Ectodermal cell (in vitro differentiated cells): Measurements from ENCODE around the gene RHCG.

Source experiments
- H3K27ac ChIP-seq: 2 replicates; pipeline ENCODE4 v1.7.0; 2013; ENCODE audit warnings: mild to moderate bottlenecking, low read depth, low read length; ENCODE audit not compliant: insufficient read depth, poor library complexity, severe bottlenecking
- H3K27me3 ChIP-seq: 2 replicates; pipeline ENCODE4 v1.7.0; 2013; ENCODE audit warnings: mild to moderate bottlenecking, low read length; ENCODE audit not compliant: insufficient read depth, control insufficient read depth, poor library complexity, severe bottlenecking
- H3K36me3 ChIP-seq: one replicate; pipeline ENCODE4 v1.7.0; 2013; ENCODE audit warnings: low read length; ENCODE audit not compliant: control insufficient read depth, insufficient read depth
- H3K4me1 ChIP-seq: one replicate; pipeline ENCODE4 v1.7.0; 2013; ENCODE audit warnings: low read length; ENCODE audit not compliant: control insufficient read depth, insufficient read depth
- H3K4me3 ChIP-seq: 2 replicates; pipeline ENCODE4 v1.7.0; 2013; ENCODE audit warnings: low read depth, low read length, control low read depth; ENCODE audit not compliant: insufficient read depth
- H3K9me3 ChIP-seq: 2 replicates; pipeline ENCODE4 v1.7.0; 2013; ENCODE audit warnings: mild to moderate bottlenecking, low read length, moderate library complexity; ENCODE audit not compliant: control insufficient read depth
- WGBS, 2 experiments: methylation state at CpG; one replicate each; pipeline ENCODE4 v1.1.7; 2013; ENCODE audit warnings: missing lambda C conversion rate in 2 of 2; 5-methylcytosine and 5-hydroxymethylcytosine counted together

RHCG gene

DNA sequence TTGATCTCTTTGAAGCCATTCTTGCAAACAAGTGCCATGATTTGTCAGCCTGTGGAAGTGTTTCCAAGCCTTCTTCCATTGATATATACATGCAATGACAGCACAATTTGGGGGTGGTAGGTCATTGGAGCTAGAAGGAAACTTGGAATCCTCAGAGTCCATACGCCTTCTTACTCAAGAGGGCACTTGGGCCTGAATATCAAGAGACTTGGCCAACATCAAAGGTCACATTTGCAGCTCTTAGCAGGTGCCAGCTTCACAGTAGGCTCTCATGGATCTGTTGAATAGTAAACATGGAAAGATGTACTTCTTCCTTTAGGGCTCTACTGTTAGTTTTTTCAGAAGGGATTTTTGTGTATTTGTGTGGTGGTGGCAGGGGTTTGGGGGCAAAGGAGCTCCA lies 50.9 kb downstream of the RHCG start:
- H3K4me3 ChIP-seq: no peak overlapping the region
- 80 to 97% methylated on average over 1 of the region's 1 CpG for WGBS, 2 experiments
- H3K4me1 ChIP-seq: peaks cover 32% of the 10 kb centered on the region
- no peaks in the 10 kb centered on the region for H3K36me3 ChIP-seq
- no peaks in the 10 kb centered on the region for H3K9me3 ChIP-seq
- H3K27ac ChIP-seq: no peak overlapping the region
- peaks cover 94% of the 10 kb centered on the region for H3K27me3 ChIP-seq

- 20 to 23% methylated on average over 17 of the region's 17 CpGs for WGBS, 2 experiments
- Histone ChIP-seq H3K27ac (no peak overlapping the region), H3K4me3 (no peak overlapping the region), H3K36me3 (no peaks in the 10 kb centered on the region), H3K9me3 (no peaks in the 10 kb centered on the region), H3K27me3 (peaks cover 89% of the 10 kb centered on the region), H3K4me1 (peaks cover 32% of the 10 kb centered on the region)
Measured at GRCh38 chr15:89444241-89445225, 51.9 kb downstream of the RHCG start.

GRCh38 chr15:89443581-89443980 lies 52.8 kb downstream of the RHCG start:
- WGBS, 2 experiments: 77 to 88% methylated on average over 2 to 3 of the region's 3 CpGs
- no peak overlapping the region for H3K27ac ChIP-seq
- H3K4me1 ChIP-seq: peaks cover 25% of the 10 kb centered on the region
- H3K4me3 ChIP-seq: no peak overlapping the region
- no peaks in the 10 kb centered on the region for H3K9me3 ChIP-seq
- H3K27me3 ChIP-seq: peaks cover 88% of the 10 kb centered on the region
- H3K36me3 ChIP-seq: no peaks in the 10 kb centered on the region

DNA sequence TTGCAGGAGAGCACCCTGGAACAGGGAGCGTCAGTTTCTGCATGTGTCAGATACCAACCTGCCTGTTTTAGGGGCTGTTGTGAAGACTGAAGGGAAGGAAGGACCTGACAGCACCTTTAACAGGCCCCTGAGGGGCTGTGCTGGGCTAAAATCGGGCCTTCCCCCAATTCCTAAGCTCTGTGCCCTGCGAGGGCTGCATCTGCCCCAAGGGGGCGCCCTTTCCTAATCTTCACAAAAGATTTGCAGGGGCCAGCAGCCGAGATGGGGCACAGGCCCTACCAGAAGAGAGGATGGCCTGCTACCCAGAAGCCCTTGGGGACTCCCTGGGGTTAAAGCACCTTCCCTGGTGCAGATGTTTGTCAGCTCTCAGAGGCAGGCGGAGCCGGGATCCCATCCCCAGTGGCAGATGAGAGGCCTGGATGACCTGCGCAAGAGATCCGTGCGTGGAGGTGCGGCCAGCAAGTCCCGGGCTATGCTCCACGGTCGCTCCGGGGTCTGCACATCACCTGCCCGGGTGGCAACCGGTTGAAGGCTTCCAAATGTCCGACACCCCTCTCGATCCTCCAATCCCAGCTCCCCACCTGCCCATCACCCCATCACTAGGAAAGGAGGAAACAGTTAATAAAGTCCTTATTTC lies 53.6 kb downstream of the RHCG start:
- WGBS, 2 experiments: 63 to 65% methylated on average over 19 of the region's 19 CpGs
- no peaks in the 10 kb centered on the region for H3K9me3 ChIP-seq
- peaks cover 88% of the 10 kb centered on the region for H3K27me3 ChIP-seq
- peaks cover 22% of the 10 kb centered on the region for H3K4me1 ChIP-seq
- no peaks in the 10 kb centered on the region for H3K36me3 ChIP-seq
- H3K27ac ChIP-seq: no peak overlapping the region
- no peak overlapping the region for H3K4me3 ChIP-seq

- Histone ChIP-seq H3K27ac (no peak overlapping the region), H3K9me3 (no peaks in the 10 kb centered on the region), H3K4me1 (peaks cover 22% of the 10 kb centered on the region), H3K36me3 (no peaks in the 10 kb centered on the region), H3K4me3 (no peak overlapping the region), H3K27me3 (peaks cover 88% of the 10 kb centered on the region)
- 88 to 92% methylated on average over 10 of the region's 10 CpGs for WGBS, 2 experiments
Measured at GRCh38 chr15:89442155-89442554, 54.2 kb downstream of the RHCG start.

DNA sequence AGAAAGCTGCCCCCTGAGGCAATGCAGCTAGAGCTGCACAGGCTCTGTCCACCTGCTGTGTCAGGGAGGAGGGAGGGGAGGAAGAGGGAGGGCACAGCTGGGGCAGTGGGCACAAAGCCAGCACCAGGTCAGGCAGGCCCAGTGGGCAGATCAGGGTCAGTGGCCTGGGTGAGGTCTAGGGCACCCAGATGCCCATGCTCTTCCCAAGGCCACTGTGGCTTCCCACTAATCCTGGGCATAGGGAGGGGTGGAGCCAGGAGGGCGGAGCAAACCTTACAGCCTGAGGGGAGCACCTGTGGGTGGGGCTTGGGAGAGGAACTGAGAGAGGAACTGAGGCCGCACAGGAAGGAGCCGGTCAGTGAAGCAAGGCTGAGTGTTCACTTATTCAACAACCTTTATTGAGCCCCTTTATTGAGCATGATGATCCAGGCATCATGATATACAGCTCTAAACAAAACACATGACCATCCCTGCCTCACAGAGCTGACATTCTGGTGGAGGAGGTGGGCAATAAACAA lies 55.0 kb downstream of the RHCG start:
- WGBS, 2 experiments: 65 to 68% methylated on average over 3 of the region's 3 CpGs
- peaks cover 88% of the 10 kb centered on the region for H3K27me3 ChIP-seq
- no peaks in the 10 kb centered on the region for H3K9me3 ChIP-seq

DNA sequence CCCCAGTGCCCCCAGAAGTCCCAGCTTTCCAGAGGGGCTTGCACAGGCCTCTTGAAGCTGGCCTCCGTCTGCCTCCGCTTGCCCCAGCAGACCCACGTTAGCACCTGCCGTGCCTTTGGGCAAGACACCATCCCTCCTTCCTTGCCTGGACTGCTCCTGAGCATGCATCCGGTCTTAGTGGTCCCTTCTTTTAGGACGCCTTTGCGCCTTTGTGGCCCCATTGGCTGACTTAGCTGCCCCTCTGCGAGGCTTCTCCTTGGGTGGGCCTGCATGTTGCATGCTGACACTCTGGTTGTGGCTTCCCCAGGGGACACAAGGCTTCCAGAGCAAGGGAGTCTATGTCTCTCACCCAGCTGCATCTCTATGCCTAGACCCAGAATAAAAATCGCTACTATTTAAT lies 56.6 kb downstream of the RHCG start:
- H3K9me3 ChIP-seq: no peaks in the 10 kb centered on the region
- peaks cover 83% of the 10 kb centered on the region for H3K27me3 ChIP-seq
- no peak overlapping the region for H3K27ac ChIP-seq
- H3K36me3 ChIP-seq: no peaks in the 10 kb centered on the region
- peaks cover 20% of the 10 kb centered on the region for H3K4me1 ChIP-seq
- no peak overlapping the region for H3K4me3 ChIP-seq
- 87 to 89% methylated on average over 8 to 9 of the region's 9 CpGs for WGBS, 2 experiments

More for the DNA sequence above, 55.0 kb downstream of the RHCG start:
- Histone ChIP-seq H3K27ac (no peak overlapping the region), H3K36me3 (no peaks in the 10 kb centered on the region), H3K4me3 (no peak overlapping the region), H3K4me1 (peaks cover 22% of the 10 kb centered on the region)

DNA sequence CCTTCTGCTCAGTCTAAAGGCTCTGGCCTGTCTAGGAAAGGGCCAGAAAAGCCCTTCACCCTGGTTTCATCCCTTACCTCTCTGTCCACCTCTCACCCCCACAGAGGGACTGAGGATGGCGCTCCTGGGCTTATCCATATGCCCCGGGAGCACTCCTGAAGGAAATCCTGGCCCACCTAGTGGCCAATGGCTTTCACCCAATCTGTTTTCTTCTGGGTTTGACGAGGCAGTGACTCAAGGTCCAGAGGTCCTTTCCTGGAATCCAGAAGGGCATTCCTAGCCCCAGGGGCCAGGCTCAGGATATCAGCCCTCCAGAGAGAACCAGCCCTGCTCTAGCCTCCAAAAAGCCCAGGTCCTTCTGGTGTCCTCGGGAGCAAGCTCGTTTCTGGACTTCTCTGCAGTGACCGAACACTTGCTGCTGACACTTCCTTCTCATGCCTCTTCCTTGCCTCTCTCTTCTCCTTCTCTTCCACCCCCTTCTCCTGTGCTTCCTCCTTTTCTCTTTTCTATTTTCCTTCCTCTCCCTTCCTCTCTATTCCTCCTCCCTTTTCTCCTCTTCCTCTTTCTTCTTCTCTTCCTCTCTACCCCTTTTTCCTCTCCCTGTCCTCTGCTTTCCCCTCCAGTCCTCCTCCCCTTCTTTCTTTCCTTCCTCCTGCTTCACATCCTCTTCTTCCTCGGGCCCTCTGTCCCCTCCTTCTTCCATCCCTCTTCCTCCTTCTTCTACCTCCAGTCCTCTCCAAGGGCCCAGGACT lies 59.6 kb downstream of the RHCG start:
- peaks cover 10% of the 10 kb centered on the region for H3K4me1 ChIP-seq
- WGBS, 2 experiments: 72 to 73% methylated on average over 7 of the region's 7 CpGs
- no peaks in the 10 kb centered on the region for H3K9me3 ChIP-seq
- no peak overlapping the region for H3K27ac ChIP-seq
- H3K27me3 ChIP-seq: peaks cover 78% of the 10 kb centered on the region
- H3K36me3 ChIP-seq: no peaks in the 10 kb centered on the region
- H3K4me3 ChIP-seq: no peak overlapping the region

DNA sequence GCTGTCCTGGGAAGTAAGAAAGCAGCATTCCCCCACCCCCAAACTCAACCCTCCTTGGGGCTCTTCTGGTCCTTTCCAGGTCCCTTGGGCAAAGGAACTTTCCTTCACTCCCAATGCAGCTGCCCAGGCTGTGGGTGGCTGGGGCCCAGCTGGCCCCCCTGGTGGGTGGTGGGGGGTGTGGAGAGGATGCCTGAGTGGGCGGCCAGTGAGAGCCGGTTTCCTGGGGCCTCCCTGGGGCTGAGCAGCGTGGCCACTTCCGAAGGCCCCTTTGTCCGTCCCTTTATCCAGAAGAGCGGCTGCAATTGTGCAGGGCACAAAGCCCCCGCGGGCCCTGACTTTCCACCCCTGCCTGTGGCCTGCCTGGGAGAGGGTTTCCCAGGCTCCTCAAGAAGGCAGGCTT lies 61.0 kb downstream of the RHCG start:
- Histone ChIP-seq H3K27ac (no peak overlapping the region), H3K4me3 (no peak overlapping the region), H3K4me1 (peaks cover 10% of the 10 kb centered on the region), H3K9me3 (no peaks in the 10 kb centered on the region), H3K27me3 (peaks cover 84% of the 10 kb centered on the region), H3K36me3 (no peaks in the 10 kb centered on the region)
- 68 to 70% methylated on average over 8 of the region's 8 CpGs for WGBS, 2 experiments
